Progenitor cell of endocrine pancreas (in vitro differentiated cells): ENCODE data around the gene SPG11. TPM values are rescaled to one million over a fixed set of nuclear protein-coding genes. Genes with fewer than 3 reads are reported as not detected.

Source experiments
- DNase-seq: peaks from one replicate; pipeline ENCODE4 v3.0.0; 2021; ENCODE audit warnings: low spot score; ENCODE audit not compliant: unreplicated experiment
- H3K27ac Mint-ChIP-seq: 2 replicates; pipeline ENCODE4 v1.8.0; 2021; ENCODE audit warnings: mild to moderate bottlenecking, moderate library complexity, mixed read lengths
- H3K27me3 Mint-ChIP-seq: 2 replicates; pipeline ENCODE4 v1.8.0; 2021; ENCODE audit warnings: mixed read lengths
- H3K36me3 Mint-ChIP-seq: 2 replicates; pipeline ENCODE4 v1.8.0; 2022; ENCODE audit warnings: mixed read lengths; ENCODE audit not compliant: insufficient read depth
- H3K4me1 Mint-ChIP-seq: 2 replicates; pipeline ENCODE4 v1.8.0; 2021; ENCODE audit warnings: low read depth, mixed read lengths
- H3K4me3 Mint-ChIP-seq: 2 replicates; pipeline ENCODE4 v1.8.0; 2021; ENCODE audit warnings: low read depth, mild to moderate bottlenecking, moderate library complexity, mixed read lengths
- H3K9me3 Mint-ChIP-seq: 2 replicates; pipeline ENCODE4 v1.8.0; 2021; ENCODE audit warnings: low read depth, mixed read lengths
- CTCF ChIP-seq: fragments of 200-600 bp; sonication (generic); IDR thresholded peaks from one replicate; pipeline ENCODE4 v1.5.0; 2021; ENCODE audit warnings: antibody characterized with exemption, mild to moderate bottlenecking; ENCODE audit not compliant: unreplicated experiment
- total RNA-seq: library from RNA; stranded (reverse); gene quantifications from 2 replicates; pipeline ENCODE4 v1.2.1, GENCODE V29; 2021

SPG11 gene
- total RNA-seq, 1 donor from 2014 or later = 96.4 TPM

- Mint-ChIP-seq H3K27ac (no peak overlapping the region), H3K4me1 (peaks cover 13% of the 10 kb centered on the region), H3K9me3 (peaks cover 18% of the 10 kb centered on the region), H3K27me3 (peaks cover 7% of the 10 kb centered on the region), H3K36me3 (peaks cover 5% of the 10 kb centered on the region), H3K4me3 (no peak overlapping the region)
- no peak for TF ChIP-seq CTCF
- no peak for DNase-seq
Measured at GRCh38 chr15:44682211-44682610, 18.7 kb upstream of the SPG11 start.

- Mint-ChIP-seq H3K27ac (no peak overlapping the region), H3K4me3 (no peak overlapping the region), H3K4me1 (no peaks in the 10 kb centered on the region), H3K27me3 (peaks cover 16% of the 10 kb centered on the region), H3K9me3 (no peaks in the 10 kb centered on the region), H3K36me3 (no peaks in the 10 kb centered on the region)
- no peak for DNase-seq
- TF ChIP-seq CTCF = no peak
Measured at GRCh38 chr15:44676676-44677075, 13.2 kb upstream of the SPG11 start.

- Mint-ChIP-seq H3K4me1 (no peaks in the 10 kb centered on the region), H3K4me3 (no peak overlapping the region), H3K36me3 (no peaks in the 10 kb centered on the region), H3K27me3 (peaks cover 12% of the 10 kb centered on the region), H3K9me3 (no peaks in the 10 kb centered on the region), H3K27ac (no peak overlapping the region)
- no peak for DNase-seq
- no peak for TF ChIP-seq CTCF
Measured at GRCh38 chr15:44675911-44676310, 12.4 kb upstream of the SPG11 start.

- DNase-seq = no peak
- Mint-ChIP-seq H3K27me3 (peaks cover 9% of the 10 kb centered on the region), H3K4me3 (no peak overlapping the region), H3K36me3 (no peaks in the 10 kb centered on the region), H3K4me1 (no peaks in the 10 kb centered on the region), H3K27ac (no peak overlapping the region), H3K9me3 (no peaks in the 10 kb centered on the region)
- no peak for TF ChIP-seq CTCF
Measured at GRCh38 chr15:44673639-44674038, 10.2 kb upstream of the SPG11 start.

GRCh38 chr15:44670087-44670950 is 6.9 kb upstream of the SPG11 start:
- no peak for TF ChIP-seq CTCF
- H3K36me3 Mint-ChIP-seq = no peaks in the 10 kb centered on the region

More at GRCh38 chr15:44670087-44670950, 6.9 kb upstream of the SPG11 start:
- DNase-seq = no peak
- no peaks in the 10 kb centered on the region for H3K4me1 Mint-ChIP-seq
- H3K9me3 Mint-ChIP-seq = no peaks in the 10 kb centered on the region
- no peak overlapping the region for H3K4me3 Mint-ChIP-seq
- peaks cover 14% of the 10 kb centered on the region for H3K27me3 Mint-ChIP-seq
- H3K27ac Mint-ChIP-seq = no peak overlapping the region
